Muscle of leg (tissue), 11 donors: Measurements from ENCODE around the gene APOLD1. TPM values are rescaled to one million over a fixed set of nuclear protein-coding genes. Genes with fewer than 3 reads are reported as not detected.
A peak's percentile ranks its signal among the peaks of the same experiment; 100 is the strongest.

Experiments used
- DNase-seq: peaks from one replicate; pipeline ENCODE4 v3.0.0; 2013
- H3K27ac ChIP-seq: one replicate; pipeline ENCODE4 v1.5.1; 2013; ENCODE audit warnings: mild to moderate bottlenecking, low read length, control low read depth
- H3K27me3 ChIP-seq: one replicate; pipeline ENCODE4 v1.6.1; 2013; ENCODE audit warnings: low read length; ENCODE audit not compliant: control insufficient read depth, insufficient read depth
- H3K36me3 ChIP-seq: one replicate; pipeline ENCODE4 v1.6.1; 2013; ENCODE audit warnings: low read length; ENCODE audit not compliant: control insufficient read depth, insufficient read depth
- H3K4me1 ChIP-seq: one replicate; pipeline ENCODE4 v1.6.1; 2013; ENCODE audit warnings: low read length; ENCODE audit not compliant: control insufficient read depth, insufficient read depth
- H3K4me3 ChIP-seq: one replicate; pipeline ENCODE4 v1.5.1; 2013; ENCODE audit warnings: low read length, control low read depth
- H3K9me3 ChIP-seq: replicated peaks from 2 replicates; pipeline ENCODE4 v1.6.1; 2013; ENCODE audit warnings: low read depth, low read length; ENCODE audit not compliant: control insufficient read depth
- WGBS: methylation state at CpG from one replicate; pipeline ENCODE4 v1.1.5; 2013; ENCODE audit warnings: missing lambda C conversion rate; ENCODE audit not compliant: insufficient coverage; 5-methylcytosine and 5-hydroxymethylcytosine counted together
- polyA plus RNA-seq, 8 donors: library from polyadenylated mRNA; unstranded; fragments of 120-200 nt; gene quantifications; one replicate each; pipeline versions ENCODE4 v1.2.1 to v1.2.3, GENCODE V29; 2013; ENCODE audit warnings: inconsistent platforms in 1 of 8, low replicate concordance in 1 of 8; ENCODE audit not compliant: insufficient read length in 8 of 8, insufficient read depth in 1 of 8
- total RNA-seq: library from RNA; stranded (reverse); fragments of 120-200 nt; gene quantifications from one replicate; pipeline ENCODE4 v1.2.4, GENCODE V29; 2013

The APOLD1 gene
- total and polyA plus RNA-seq, 9 donors: 6.8 to 11.2 (median 8.6) TPM

- WGBS: no CpG with 5 or more reads among the region's 2 CpGs
- Histone ChIP-seq H3K4me3 (no peak overlapping the region), H3K36me3 (no peaks in the 10 kb centered on the region), H3K27ac (no peak overlapping the region), H3K9me3 (no peaks in the 10 kb centered on the region), H3K27me3 (no peaks in the 10 kb centered on the region), H3K4me1 (peaks cover 26% of the 10 kb centered on the region)
- DNase-seq: no peak
Observed at GRCh38 chr12:12784116-12784515, 1.3 kb upstream of the APOLD1 start.

- no peaks in the 10 kb centered on the region for H3K9me3 ChIP-seq
- H3K27me3 ChIP-seq: no peaks in the 10 kb centered on the region
- H3K4me3 ChIP-seq: peak overlapping the region; percentile 74
- DNase-seq: no peak
- peaks cover 26% of the 10 kb centered on the region for H3K4me1 ChIP-seq
- H3K27ac ChIP-seq: peak overlapping the region; percentile 96
- no peaks in the 10 kb centered on the region for H3K36me3 ChIP-seq
- 8% methylated on average over 2 of the region's 4 CpGs for WGBS
Observed at GRCh38 chr12:12786351-12786705, 869 bp downstream of the APOLD1 start.

GRCh38 chr12:12786706-12787601, 1.5 kb downstream of the APOLD1 start:
- Histone ChIP-seq H3K27ac (peak overlapping the region; percentile 96), H3K36me3 (no peaks in the 10 kb centered on the region), H3K9me3 (no peaks in the 10 kb centered on the region), H3K4me3 (peak overlapping the region; percentile 74), H3K27me3 (no peaks in the 10 kb centered on the region), H3K4me1 (peaks cover 32% of the 10 kb centered on the region)
- DNase-seq: peak; percentile 96
- 1% methylated on average over 79 of the region's 80 CpGs for WGBS

GRCh38 chr12:12788131-12788530, 2.7 kb downstream of the APOLD1 start:
- Histone ChIP-seq H3K9me3 (no peaks in the 10 kb centered on the region), H3K36me3 (no peaks in the 10 kb centered on the region), H3K27ac (peak overlapping the region; percentile 96), H3K4me3 (no peak overlapping the region), H3K27me3 (no peaks in the 10 kb centered on the region), H3K4me1 (peaks cover 38% of the 10 kb centered on the region)
- WGBS: 43% methylated on average over 1 of the region's 6 CpGs
- DNase-seq: peak; percentile 68

- peak; percentile 89 for DNase-seq
- 4% methylated on average over 3 of the region's 9 CpGs for WGBS
- Histone ChIP-seq H3K27ac (peak overlapping the region; percentile 96), H3K9me3 (no peaks in the 10 kb centered on the region), H3K36me3 (no peaks in the 10 kb centered on the region), H3K4me1 (peaks cover 38% of the 10 kb centered on the region), H3K27me3 (no peaks in the 10 kb centered on the region), H3K4me3 (no peak overlapping the region)
Observed at GRCh38 chr12:12788675-12789368, 3.4 kb downstream of the APOLD1 start.

- no peak overlapping the region for H3K27ac ChIP-seq
- no peak for DNase-seq
- peaks cover 29% of the 10 kb centered on the region for H3K4me1 ChIP-seq
- no peaks in the 10 kb centered on the region for H3K36me3 ChIP-seq
- no peaks in the 10 kb centered on the region for H3K9me3 ChIP-seq
- no CpG with 5 or more reads among the region's 4 CpGs for WGBS
- no peaks in the 10 kb centered on the region for H3K27me3 ChIP-seq
- no peak overlapping the region for H3K4me3 ChIP-seq
Observed at GRCh38 chr12:12790956-12791355, 5.5 kb downstream of the APOLD1 start.

GRCh38 chr12:12791756-12792369, 6.4 kb downstream of the APOLD1 start:
- Histone ChIP-seq H3K36me3 (no peaks in the 10 kb centered on the region), H3K27me3 (no peaks in the 10 kb centered on the region), H3K4me3 (peak overlapping the region; percentile 2), H3K9me3 (no peaks in the 10 kb centered on the region), H3K4me1 (peaks cover 29% of the 10 kb centered on the region), H3K27ac (peak overlapping the region; percentile 60)
- WGBS: 16% methylated on average over 4 of the region's 7 CpGs
- DNase-seq: peak; percentile 84

- peak; percentile 47 for DNase-seq
- Histone ChIP-seq H3K27ac (peak overlapping the region; percentile 60), H3K27me3 (no peaks in the 10 kb centered on the region), H3K36me3 (no peaks in the 10 kb centered on the region), H3K9me3 (no peaks in the 10 kb centered on the region), H3K4me1 (peaks cover 26% of the 10 kb centered on the region), H3K4me3 (no peak overlapping the region)
- WGBS: 60% methylated on average over 1 of the region's 6 CpGs
Observed at GRCh38 chr12:12792421-12792820, 7.0 kb downstream of the APOLD1 start.

- no peak for DNase-seq
- H3K4me3 ChIP-seq: no peak overlapping the region
- no peaks in the 10 kb centered on the region for H3K27me3 ChIP-seq
- no peaks in the 10 kb centered on the region for H3K9me3 ChIP-seq
- H3K27ac ChIP-seq: no peak overlapping the region
- peaks cover 12% of the 10 kb centered on the region for H3K4me1 ChIP-seq
- no CpG with 5 or more reads among the region's 2 CpGs for WGBS
- no peaks in the 10 kb centered on the region for H3K36me3 ChIP-seq
Observed at GRCh38 chr12:12794686-12795085, 9.2 kb downstream of the APOLD1 start.

GRCh38 chr12:12796171-12796570, 10.7 kb downstream of the APOLD1 start:
- H3K27me3 ChIP-seq: no peaks in the 10 kb centered on the region
- peaks cover 12% of the 10 kb centered on the region for H3K4me1 ChIP-seq
- no peak overlapping the region for H3K27ac ChIP-seq
- H3K36me3 ChIP-seq: no peaks in the 10 kb centered on the region
- no peak for DNase-seq
- H3K9me3 ChIP-seq: no peaks in the 10 kb centered on the region
- WGBS: 62% methylated on average over 2 of the region's 3 CpGs
- H3K4me3 ChIP-seq: no peak overlapping the region
